GM10847 (cell line): Measurements from ENCODE around the gene GTF3C6.

ENCODE experiments used
- POLR2A ChIP-seq: IDR thresholded peaks from 2 replicates; pipeline ENCODE4 v1.6.1; 2011; ENCODE audit not compliant: insufficient read length; ENCODE audit errors: extremely low read depth

Gene GTF3C6

GRCh38 chr6:111015389-111016124 is 57.1 kb downstream of the GTF3C6 start:
- no peak for TF ChIP-seq POLR2A
